Choroid plexus epithelial cell (primary cell): ENCODE data around the gene SLC12A6.
"Not testable (repeated sequence)": the region's sequence is repeated elsewhere in the genome, so short reads cannot be mapped to it uniquely, and the experiment has no call there.

Experiments used
- DNase-seq: peaks from one replicate; pipeline ENCODE4 v3.0.0-alpha.2; 2010; ENCODE audit warnings: low read depth
- H3K4me3 ChIP-seq: 2 replicates; pipeline ENCODE4 v1.5.1; 2011; ENCODE audit warnings: low read depth, mild to moderate bottlenecking, control low read depth, low read length, moderate library complexity
- TF ChIP-seq, protein P1 (sequence below): conservative IDR thresholded peaks from 2 replicates; pipeline ENCODE4 v1.5.1; 2011; ENCODE audit warnings: low read depth, mild to moderate bottlenecking, control low read depth, inconsistent platforms, low read length, moderate library complexity

SLC12A6 gene

DNA sequence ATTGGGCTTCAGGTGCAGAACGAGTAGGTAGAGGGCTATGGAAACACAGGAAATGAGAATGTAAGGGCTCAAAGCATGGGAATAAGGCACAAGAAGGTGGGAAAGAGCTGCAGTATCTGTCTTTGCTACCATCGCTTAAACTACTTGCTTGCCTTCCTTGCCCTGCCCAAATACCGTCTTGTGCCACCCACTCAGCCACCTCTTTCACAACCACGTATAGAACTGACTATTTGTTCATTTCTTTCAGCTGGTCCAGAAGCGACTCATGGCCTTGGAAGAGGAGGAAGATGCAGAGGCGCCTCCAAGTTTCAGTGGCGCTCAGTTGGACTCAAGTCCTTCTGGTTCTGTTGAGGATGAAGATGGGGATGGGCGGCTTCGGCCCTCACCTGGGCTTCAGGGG lies 17.7 kb upstream of the SLC12A6 start:
- no peak overlapping the region for H3K4me3 ChIP-seq
- TF ChIP-seq, protein P1, sequence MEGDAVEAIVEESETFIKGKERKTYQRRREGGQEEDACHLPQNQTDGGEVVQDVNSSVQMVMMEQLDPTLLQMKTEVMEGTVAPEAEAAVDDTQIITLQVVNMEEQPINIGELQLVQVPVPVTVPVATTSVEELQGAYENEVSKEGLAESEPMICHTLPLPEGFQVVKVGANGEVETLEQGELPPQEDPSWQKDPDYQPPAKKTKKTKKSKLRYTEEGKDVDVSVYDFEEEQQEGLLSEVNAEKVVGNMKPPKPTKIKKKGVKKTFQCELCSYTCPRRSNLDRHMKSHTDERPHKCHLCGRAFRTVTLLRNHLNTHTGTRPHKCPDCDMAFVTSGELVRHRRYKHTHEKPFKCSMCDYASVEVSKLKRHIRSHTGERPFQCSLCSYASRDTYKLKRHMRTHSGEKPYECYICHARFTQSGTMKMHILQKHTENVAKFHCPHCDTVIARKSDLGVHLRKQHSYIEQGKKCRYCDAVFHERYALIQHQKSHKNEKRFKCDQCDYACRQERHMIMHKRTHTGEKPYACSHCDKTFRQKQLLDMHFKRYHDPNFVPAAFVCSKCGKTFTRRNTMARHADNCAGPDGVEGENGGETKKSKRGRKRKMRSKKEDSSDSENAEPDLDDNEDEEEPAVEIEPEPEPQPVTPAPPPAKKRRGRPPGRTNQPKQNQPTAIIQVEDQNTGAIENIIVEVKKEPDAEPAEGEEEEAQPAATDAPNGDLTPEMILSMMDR, result no peak
- DNase-seq, result no peak

DNA sequence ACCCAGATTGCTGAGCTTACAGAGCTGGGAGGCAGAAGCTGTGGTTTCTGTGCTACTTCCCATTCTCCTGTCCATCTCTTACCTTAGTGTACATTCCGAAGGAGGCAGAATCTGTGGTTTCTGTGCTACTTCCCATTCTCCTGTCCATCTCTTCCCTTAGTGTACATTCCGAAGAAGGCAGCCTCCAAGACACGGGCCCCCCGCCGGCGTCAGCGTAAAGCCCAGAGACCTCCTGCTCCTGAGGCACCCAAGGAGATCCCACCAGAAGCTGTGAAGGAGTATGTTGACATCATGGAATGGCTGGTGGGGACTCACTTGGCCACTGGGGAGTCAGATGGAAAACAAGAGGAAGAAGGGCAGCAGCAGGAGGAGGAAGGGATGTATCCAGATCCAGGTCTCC lies 16.7 kb upstream of the SLC12A6 start:
- H3K4me3 ChIP-seq, result no peak overlapping the region
- DNase-seq, result no peak
- TF ChIP-seq, protein P1, result no peak

DNA sequence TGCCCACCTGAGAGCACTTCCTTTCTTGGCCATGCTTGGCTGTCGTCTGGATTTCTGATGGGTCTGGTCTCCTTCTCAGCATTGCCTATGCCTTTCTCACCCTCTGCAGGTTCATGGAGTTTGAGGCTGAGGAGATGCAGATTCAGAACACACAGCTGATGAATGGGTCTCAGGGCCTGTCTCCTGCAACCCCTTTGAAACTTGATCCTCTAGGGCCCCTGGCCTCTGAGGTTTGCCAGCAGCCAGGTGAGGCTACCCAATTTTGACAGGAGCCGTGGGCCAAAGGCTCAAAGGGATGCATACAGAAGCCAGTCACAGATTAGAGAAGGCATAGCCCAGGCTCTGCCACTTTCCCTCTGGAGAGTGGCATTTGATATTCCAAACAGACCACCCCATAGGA lies 16.0 kb upstream of the SLC12A6 start:
- TF ChIP-seq, protein P1, result no peak
- no peak overlapping the region for H3K4me3 ChIP-seq
- DNase-seq, result no peak

DNA sequence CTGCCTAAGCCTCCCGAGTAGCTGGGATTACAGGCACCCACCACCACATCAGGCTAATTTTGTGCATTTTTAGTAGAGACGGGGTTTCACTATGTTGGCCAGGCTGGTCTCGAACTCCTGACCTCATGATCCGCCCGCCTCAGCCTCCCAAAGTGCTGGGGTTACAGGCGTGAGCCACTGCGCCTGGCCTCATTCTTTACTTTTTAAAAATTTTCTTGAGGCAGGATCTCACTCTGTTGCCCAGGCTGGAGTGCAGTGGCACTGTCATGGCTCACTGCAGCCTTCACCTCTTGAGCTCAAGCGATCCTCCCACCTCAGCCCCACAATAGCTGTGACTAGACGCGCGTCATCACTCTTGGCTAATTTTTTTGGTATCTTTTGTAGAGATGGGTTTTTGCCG lies 15.4 kb upstream of the SLC12A6 start:
- DNase-seq, result not testable (repeated sequence)

DNA sequence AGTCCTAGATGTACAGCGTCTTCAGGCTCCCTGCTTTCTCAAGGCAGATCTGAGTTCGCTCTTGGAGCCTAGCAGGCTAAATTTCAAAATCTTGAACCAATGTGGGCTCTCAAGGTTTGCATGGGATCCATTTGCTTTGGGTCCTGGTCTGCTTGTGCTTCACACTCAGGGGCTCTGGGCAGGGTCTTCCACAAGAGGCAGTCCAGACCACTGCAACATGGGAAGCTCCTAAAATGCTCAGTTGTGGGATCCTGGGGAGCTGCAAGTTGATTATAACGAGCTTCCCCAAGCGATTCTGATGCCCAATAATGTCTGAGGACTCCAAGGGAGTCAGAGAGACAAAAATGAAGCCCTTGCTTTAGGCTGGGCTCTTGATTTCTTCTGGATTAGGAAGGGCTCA lies 12.2 kb upstream of the SLC12A6 start:
- no peak overlapping the region for H3K4me3 ChIP-seq
- TF ChIP-seq, protein P1, result no peak
- no peak for DNase-seq

More for the DNA sequence above, 15.4 kb upstream of the SLC12A6 start:
- H3K4me3 ChIP-seq, result not testable (repeated sequence)

DNA sequence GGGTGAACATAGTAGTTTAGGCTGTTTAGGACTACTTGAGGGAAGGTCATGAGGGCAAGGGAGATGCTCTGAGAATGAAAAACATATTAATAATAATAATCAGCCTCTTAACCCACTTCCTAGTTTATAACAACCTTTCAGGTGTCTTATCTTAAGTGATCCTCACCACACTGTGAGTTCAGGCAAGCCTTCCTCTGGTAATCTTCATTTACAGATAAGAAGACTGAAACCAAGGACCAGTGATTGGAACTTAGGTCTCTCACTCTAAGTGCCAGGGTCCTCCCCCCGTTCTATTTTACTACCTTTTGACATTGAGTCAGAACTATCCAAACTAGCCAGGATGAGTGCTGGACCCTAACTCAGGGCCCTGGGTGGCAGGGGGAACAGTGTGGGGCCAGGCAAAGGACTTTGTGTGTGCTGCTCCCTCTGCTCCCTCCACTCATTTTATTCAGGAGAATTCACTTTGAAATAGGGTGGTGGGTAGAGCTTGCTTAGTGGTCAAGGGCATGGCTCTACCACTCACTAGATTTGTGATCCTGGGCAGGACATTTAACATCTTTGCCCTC lies 11.2 kb upstream of the SLC12A6 start:
- no peak overlapping the region for H3K4me3 ChIP-seq
- DNase-seq, result no peak

DNA sequence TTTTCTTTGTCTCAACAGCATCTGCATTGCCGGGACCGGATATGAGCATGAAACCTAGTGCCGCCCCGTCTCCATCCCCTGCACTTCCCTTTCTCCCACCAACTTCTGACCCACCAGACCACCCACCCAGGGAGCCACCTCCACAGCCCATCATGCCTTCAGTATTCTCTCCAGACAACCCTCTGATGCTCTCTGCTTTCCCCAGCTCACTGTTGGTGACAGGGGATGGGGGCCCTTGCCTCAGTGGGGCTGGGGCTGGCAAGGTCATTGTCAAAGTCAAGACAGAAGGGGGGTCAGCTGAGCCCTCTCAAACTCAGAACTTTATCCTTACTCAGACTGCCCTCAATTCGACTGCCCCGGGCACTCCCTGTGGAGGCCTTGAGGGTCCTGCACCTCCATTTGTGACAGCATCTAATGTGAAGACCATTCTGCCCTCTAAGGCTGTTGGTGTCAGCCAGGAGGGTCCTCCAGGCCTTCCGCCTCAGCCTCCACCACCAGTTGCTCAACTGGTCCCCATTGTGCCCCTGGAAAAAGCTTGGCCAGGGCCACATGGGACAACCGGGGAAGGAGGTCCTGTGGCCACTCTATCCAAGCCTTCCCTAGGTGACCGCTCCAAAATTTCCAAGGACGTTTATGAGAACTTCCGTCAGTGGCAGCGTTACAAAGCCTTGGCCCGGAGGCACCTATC lies 10.5 kb upstream of the SLC12A6 start:
- DNase-seq, result no peak
- TF ChIP-seq, protein P1, result no peak
- H3K4me3 ChIP-seq, result no peak overlapping the region

More for the DNA sequence above, 11.2 kb upstream of the SLC12A6 start:
- TF ChIP-seq, protein P1, result no peak
